Natural killer cell treated with Interleukin-12 subunit alpha and Interleukin-12 subunit beta and Interleukin-15 and Interleukin-18, amount 100 ng/mL, for 72 hours (primary cell): ENCODE results near the gene GPC6. TPM values are rescaled to one million over a fixed set of nuclear protein-coding genes. Genes with fewer than 3 reads are reported as not detected.
A peak's percentile ranks its signal among the peaks of the same experiment; 100 is the strongest.
"Not testable (repeated sequence)": the region's sequence is repeated elsewhere in the genome, so short reads cannot be mapped to it uniquely, and the experiment has no call there.

ENCODE experiments used
- ATAC-seq, 2 donors: fragments of 150-1000 bp; cut with Tn5 transposase in 1 of 2; sonication (Bioruptor Pico), chemical (Tn5 transposase) in 1 of 2; 2 replicates each; pipeline ENCODE4 v1.10.0; 2021
- DNase-seq: peaks from one replicate; pipeline ENCODE4 v3.0.0; 2022; ENCODE audit warnings: low spot score
- H3K27ac Mint-ChIP-seq, 2 donors: 1 replicate in 1 of 2; 2 replicates in 1 of 2; pipeline ENCODE4 v1.8.0; 2022; ENCODE audit warnings: mixed read lengths in 2 of 2, mild to moderate bottlenecking in 1 of 2, moderate library complexity in 1 of 2
- H3K27me3 Mint-ChIP-seq, 2 donors: 1 replicate in 1 of 2; 2 replicates in 1 of 2; pipeline ENCODE4 v1.8.0; 2022; ENCODE audit warnings: mixed read lengths in 2 of 2
- H3K36me3 Mint-ChIP-seq: one replicate; pipeline ENCODE4 v1.8.0; 2022; ENCODE audit warnings: mixed read lengths
- H3K4me1 Mint-ChIP-seq, 2 donors: 1 replicate in 1 of 2; 2 replicates in 1 of 2; pipeline ENCODE4 v1.8.0; 2022; ENCODE audit warnings: low read depth in 2 of 2, mixed read lengths in 2 of 2, mild to moderate bottlenecking in 1 of 2
- H3K4me3 Mint-ChIP-seq: one replicate; pipeline ENCODE4 v1.8.0; 2022; ENCODE audit warnings: mixed read lengths
- H3K9me3 Mint-ChIP-seq: 2 replicates; pipeline ENCODE4 v1.8.0; 2022; ENCODE audit warnings: mixed read lengths
- total RNA-seq, 2 donors: library from RNA; stranded (reverse); gene quantifications; one replicate each; pipeline ENCODE4 v1.2.3, GENCODE V29; 2022

The GPC6 gene
- total RNA-seq, 2 donors from 2014 or later: not detected

DNA sequence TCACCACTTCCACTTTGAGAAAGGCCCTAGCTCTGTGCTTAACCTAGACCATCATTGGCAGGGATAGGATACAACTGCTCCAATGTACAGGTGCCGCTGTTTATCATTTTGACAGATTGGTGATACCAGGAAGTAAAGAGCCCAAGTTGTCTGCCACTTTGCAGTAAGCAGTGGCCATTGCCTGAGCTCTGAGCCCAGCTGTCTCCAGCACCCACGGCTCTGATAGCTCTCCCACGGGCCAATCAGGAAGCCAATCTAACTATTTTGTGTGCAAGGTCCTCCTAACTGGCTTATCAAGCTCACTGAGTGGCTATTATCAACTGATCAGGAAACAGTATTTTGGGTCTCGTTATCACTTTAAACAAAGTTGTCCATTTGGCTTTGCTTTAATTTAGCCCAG is 1071.7 kb downstream of the GPC6 start:
- no peak overlapping the region for H3K4me3 Mint-ChIP-seq
- H3K27ac Mint-ChIP-seq: no peak overlapping the region
- H3K36me3 Mint-ChIP-seq: no peaks in the 10 kb centered on the region
- H3K27me3 Mint-ChIP-seq: peaks cover 0 to 3% of the 10 kb centered on the region in 2 donors
- ATAC-seq (no peak), DNase-seq (no peak)
- H3K9me3 Mint-ChIP-seq: no peaks in the 10 kb centered on the region
- no peaks in the 10 kb centered on the region for H3K4me1 Mint-ChIP-seq

DNA sequence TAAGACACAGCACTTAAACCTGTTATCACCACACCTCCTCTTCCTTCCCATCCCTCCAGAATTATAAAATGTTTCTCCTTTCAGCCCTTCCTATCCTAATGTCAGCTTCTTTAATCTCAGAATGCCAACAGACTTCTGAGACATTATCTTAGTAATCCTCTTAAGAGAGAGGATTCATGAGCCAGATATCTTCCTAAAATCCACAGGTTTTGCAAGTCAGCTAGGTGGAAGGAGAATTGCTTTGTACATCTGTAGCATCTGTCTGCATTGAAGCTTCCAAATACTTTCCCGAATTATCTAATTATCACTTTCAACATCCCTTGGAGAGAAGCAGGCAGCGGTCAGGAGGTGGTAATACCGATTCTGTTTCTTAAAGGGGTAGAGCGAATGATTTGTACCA is 1073.8 kb downstream of the GPC6 start:
- no peak overlapping the region for H3K4me3 Mint-ChIP-seq
- H3K36me3 Mint-ChIP-seq: no peaks in the 10 kb centered on the region
- H3K9me3 Mint-ChIP-seq: no peaks in the 10 kb centered on the region

DNA sequence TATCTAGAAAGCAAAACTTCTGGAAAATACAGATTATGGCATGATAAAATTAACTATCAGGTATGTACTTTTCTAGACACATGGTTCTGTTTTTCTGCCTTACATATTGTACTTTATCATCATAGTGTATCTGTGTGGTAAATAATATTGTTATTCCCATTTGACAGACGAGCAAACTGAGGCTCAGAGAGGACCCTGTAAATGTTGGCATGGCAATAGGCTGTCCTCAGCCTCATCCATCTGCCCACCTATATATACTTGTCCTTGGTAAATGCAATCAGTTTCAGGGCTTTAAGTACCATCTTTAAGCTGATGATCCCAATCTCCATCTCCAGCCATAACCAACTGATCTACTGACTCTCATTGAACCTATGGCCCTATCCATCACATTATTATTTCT is 1074.9 kb downstream of the GPC6 start:
- ATAC-seq: no peak
- H3K27ac Mint-ChIP-seq: no peak overlapping the region
- DNase-seq: no peak
- no peaks in the 10 kb centered on the region for H3K4me1 Mint-ChIP-seq
- no peak overlapping the region for H3K4me3 Mint-ChIP-seq
- no peaks in the 10 kb centered on the region for H3K36me3 Mint-ChIP-seq
- peaks cover 0 to 3% of the 10 kb centered on the region in 2 donors for H3K27me3 Mint-ChIP-seq
- H3K9me3 Mint-ChIP-seq: no peaks in the 10 kb centered on the region

More for the DNA sequence above, 1073.8 kb downstream of the GPC6 start:
- no peak for DNase-seq
- Mint-ChIP-seq H3K27ac (no peak overlapping the region), H3K27me3 (peaks cover 0 to 3% of the 10 kb centered on the region in 2 donors), H3K4me1 (no peaks in the 10 kb centered on the region)
- no peak for ATAC-seq

DNA sequence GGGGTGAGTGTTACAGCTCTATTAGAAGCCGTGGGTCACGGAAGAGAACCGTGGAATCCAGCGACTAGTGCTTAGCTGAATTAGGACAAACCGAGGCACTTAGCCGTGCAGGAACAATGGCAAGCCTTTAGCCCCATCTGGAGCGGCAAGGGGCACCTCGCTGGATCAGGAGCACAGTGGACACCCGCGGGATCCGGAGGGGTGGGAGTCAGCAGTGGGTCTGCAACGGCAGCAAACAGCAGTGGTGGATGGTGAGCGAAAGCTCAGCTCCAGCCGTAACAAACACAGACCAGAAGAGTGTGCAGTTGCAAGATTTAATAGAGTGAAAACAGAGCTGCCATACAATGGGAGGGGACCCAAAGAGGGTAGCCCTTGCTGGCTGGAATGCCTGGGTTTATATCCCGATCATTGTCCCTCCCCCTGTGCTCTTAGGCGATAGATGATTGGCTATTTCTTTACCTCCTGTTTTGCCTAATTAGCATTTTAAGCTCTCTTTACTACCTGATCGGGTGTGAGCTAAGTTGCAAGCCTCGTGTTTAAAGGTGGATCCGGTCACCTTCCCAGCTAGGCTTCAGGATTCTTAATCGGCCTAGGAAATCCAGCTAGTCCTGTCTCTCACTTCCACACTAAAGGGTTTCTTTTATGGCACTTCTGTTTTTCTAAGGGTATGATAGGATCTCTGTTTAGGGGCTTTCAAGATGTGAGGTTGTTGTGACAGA is 1076.4 kb downstream of the GPC6 start:
- ATAC-seq, H3K27ac Mint-ChIP-seq, H3K4me3 Mint-ChIP-seq, H3K27me3 Mint-ChIP-seq, H3K36me3 Mint-ChIP-seq, DNase-seq, H3K9me3 Mint-ChIP-seq, H3K4me1 Mint-ChIP-seq: not testable (repeated sequence)

DNA sequence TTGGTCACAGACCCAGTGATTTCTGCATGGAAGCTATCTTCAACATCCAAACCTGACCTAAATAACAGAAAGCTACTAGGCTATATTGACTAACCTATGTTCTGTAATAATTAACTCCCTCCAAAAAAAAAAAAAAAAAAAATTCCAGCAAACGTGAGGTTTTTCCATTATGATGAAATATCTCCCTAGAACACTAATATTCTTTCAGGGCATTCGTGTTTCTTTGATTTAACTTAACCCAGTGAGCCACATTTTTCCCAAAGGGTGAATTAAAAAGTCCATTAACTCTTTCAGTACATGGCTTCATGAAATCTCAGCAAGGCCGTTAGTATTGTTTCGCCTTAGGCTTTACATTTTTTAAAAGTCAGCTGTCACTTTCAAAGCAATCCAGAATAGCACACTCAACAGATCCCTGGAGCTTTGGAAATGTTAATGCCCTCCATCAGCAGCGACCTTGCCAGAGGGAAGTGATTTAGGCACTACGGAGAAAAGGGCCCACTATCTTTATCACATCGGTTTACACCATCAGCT is 1077.1 kb downstream of the GPC6 start:
- no peaks in the 10 kb centered on the region for H3K9me3 Mint-ChIP-seq
- H3K4me3 Mint-ChIP-seq: no peak overlapping the region
- no peaks in the 10 kb centered on the region for H3K4me1 Mint-ChIP-seq
- ATAC-seq (no peak), DNase-seq (no peak)
- H3K27me3 Mint-ChIP-seq: peaks cover 0 to 3% of the 10 kb centered on the region in 2 donors
- no peak overlapping the region for H3K27ac Mint-ChIP-seq
- H3K36me3 Mint-ChIP-seq: no peaks in the 10 kb centered on the region

DNA sequence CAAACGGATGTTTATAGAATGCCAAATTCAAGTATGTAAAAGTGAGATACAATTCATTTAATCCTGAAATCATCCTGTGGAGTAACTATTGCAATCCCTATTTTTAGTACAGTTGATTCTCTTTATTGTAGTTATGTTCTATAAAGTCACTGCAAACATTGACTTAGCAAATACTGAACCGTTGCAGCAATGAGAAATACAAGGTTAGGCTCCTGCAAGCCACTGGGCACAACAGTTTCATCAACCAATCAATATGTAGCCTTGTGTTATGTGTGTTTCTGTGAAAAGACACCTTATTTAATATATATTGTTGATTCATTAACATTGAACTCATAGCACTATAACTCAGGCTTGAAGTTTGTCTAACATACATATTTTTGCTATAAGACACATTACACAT is 1078.4 kb downstream of the GPC6 start:
- Mint-ChIP-seq H3K4me3 (no peak overlapping the region), H3K27me3 (peaks cover 0 to 3% of the 10 kb centered on the region in 2 donors), H3K4me1 (no peaks in the 10 kb centered on the region), H3K9me3 (no peaks in the 10 kb centered on the region), H3K27ac (no peak overlapping the region), H3K36me3 (no peaks in the 10 kb centered on the region)
- no peak for ATAC-seq
- no peak for DNase-seq

DNA sequence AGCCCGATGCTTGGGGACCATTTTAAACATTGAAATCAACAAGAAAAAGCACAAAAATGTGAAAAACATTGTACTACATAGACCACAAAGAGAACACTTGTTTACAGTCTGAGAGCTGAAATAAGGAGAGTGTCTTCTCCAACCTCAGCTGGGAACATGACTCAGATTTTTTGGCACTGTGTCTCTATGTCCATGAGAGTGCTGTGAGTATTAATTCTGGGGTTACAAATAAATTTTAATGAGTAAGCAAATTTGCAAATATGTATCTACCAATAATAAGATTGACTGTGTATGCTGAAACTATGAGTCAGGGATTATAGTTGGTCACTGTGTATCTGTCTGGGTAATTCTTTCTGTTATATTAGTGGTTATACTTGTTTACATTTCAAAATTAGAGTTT is 1078.9 kb downstream of the GPC6 start:
- H3K36me3 Mint-ChIP-seq: no peaks in the 10 kb centered on the region
- no peak for ATAC-seq
- no peaks in the 10 kb centered on the region for H3K4me1 Mint-ChIP-seq
- H3K9me3 Mint-ChIP-seq: no peaks in the 10 kb centered on the region
- peaks cover 0 to 1% of the 10 kb centered on the region in 2 donors for H3K27me3 Mint-ChIP-seq
- no peak overlapping the region for H3K4me3 Mint-ChIP-seq
- H3K27ac Mint-ChIP-seq: no peak overlapping the region
- DNase-seq: no peak

DNA sequence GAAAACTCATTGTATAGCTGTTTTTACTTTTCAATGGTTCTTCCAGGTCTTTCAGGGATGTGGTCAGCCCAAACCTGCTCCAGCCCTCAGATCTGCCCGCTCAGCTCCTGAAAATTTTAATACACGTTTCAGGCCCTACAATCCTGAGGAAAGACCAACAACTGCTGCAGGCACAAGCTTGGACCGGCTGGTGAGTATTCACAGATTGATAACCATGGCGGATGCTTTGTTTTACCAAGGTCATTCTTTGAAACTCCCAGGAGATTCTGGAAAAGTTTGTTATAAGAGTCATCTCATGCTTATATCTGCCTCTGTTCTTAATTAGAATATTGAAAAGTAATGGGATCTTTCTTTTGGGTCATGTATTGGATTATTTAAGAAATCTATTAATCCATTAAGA is 1079.3 kb downstream of the GPC6 start:
- Mint-ChIP-seq H3K9me3 (no peaks in the 10 kb centered on the region), H3K27ac (no peak overlapping the region), H3K4me3 (no peak overlapping the region), H3K4me1 (no peaks in the 10 kb centered on the region), H3K36me3 (no peaks in the 10 kb centered on the region), H3K27me3 (no peaks in the 10 kb centered on the region)
- no peak for ATAC-seq
- DNase-seq: no peak

DNA sequence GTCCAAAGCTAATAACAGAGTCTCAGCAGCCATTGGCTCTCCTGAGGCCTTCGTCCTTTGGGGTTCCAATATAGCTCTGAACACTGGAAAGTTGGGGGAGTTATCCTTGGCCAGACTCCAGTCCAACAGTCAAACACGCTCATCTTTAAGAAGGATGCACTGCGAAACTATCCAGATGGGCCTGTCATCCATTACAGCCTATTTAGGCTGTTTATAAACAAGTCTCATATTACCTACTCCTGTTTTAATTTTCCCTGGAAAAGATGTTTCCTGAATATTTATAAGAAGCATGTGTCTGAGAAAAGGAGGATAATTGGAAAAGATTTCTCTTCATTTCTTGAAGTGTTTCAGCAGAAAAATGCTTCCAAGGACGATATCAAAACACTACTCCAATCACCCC is 1082.2 kb downstream of the GPC6 start:
- Mint-ChIP-seq H3K36me3 (no peaks in the 10 kb centered on the region), H3K9me3 (no peaks in the 10 kb centered on the region), H3K27ac (no peak overlapping the region)

DNA sequence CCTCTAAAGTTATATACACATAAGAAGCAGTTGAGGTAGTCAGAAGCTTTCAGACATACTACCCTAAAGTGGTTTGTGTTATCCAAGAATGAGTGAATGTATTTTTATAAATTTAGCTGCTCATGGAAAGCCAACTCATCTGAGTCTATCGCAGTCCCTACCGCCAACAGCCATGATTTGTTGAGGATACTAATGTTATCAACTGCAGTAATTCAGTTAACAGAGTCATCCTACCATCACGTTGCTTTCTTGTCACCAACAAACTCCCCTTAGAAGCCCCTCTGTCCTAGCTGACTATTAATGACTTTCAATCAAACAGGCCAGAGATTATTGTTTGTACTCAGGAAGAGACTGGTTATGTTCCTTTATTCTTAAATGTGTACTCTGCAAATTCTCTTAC is 1083.0 kb downstream of the GPC6 start:
- Mint-ChIP-seq H3K4me3 (no peak overlapping the region), H3K4me1 (peaks cover 2 to 15% of the 10 kb centered on the region in 2 donors), H3K27ac (no peak overlapping the region), H3K27me3 (no peaks in the 10 kb centered on the region), H3K9me3 (no peaks in the 10 kb centered on the region), H3K36me3 (no peaks in the 10 kb centered on the region)
- DNase-seq (no peak), ATAC-seq (no peak)

More for the DNA sequence above, 1082.2 kb downstream of the GPC6 start:
- Mint-ChIP-seq H3K27me3 (no peaks in the 10 kb centered on the region), H3K4me1 (peaks cover 2 to 15% of the 10 kb centered on the region in 2 donors), H3K4me3 (no peak overlapping the region)
- no peak for ATAC-seq
- no peak for DNase-seq

DNA sequence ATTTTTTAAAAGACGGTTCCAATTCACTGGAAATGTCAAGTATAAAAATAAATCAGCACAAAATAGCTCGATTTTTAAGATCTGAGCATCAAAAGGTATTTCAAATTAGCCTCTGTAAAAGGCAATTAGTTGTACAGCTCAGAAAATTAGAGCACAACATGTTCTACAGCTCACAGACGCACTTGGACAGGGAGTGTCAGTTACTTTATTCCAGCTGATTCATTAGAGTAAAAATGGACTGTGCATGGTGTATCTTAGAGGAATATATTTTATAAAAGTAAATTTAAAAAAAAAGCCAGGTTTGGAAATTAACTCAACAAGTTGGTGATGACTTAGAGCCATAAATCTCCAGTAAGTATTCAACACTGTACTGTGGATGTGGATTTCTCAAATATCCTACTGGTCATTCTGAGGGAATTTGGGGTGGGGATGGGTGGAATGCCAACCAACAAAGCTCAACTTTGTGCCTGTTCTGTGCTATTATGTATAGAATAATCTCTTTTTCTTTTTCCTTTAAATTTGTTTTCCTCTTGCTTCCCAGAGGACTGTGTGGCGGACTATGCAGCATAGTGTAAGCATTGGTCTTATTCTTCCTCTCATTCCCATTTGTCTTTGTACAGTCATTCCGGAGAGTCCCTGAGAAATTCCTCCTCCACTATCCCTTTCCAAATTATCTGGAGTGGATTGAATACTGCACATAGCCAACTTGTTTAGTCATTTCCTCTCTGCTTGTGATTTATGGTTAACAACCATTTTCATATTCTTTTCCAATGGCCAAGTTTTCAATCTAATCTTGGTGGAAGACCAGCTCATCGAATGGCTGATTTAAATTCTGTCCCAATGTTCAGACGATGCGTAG is 1083.6 kb downstream of the GPC6 start:
- Mint-ChIP-seq H3K9me3 (no peaks in the 10 kb centered on the region), H3K27ac (no peak overlapping the region), H3K4me1 (peaks cover 5 to 21% of the 10 kb centered on the region in 2 donors), H3K36me3 (no peaks in the 10 kb centered on the region), H3K27me3 (no peaks in the 10 kb centered on the region), H3K4me3 (no peak overlapping the region)
- DNase-seq (no peak), ATAC-seq (no peak)

DNA sequence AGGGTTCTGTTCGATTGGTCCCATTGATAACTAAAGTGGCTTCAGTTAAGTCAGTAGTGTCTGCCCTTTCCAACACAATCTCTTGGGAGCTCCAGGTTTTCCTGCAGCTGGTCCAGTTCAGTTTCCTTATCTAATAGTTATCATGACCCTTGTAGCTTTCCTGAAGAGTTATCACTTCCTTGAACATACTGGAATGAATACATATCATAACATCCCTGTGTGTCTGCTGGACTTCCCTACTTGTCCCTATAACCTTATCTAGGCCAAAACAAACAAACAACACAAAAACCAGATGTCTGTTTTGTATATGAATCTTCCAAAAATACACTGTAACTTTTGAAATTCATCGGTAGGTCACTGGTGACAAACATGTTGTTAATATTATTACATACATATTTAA is 1085.3 kb downstream of the GPC6 start:
- ATAC-seq (no peak), DNase-seq (no peak)
- H3K9me3 Mint-ChIP-seq: no peaks in the 10 kb centered on the region
- no peaks in the 10 kb centered on the region for H3K27me3 Mint-ChIP-seq
- H3K4me1 Mint-ChIP-seq: peaks cover 7 to 29% of the 10 kb centered on the region in 2 donors
- peaks cover 2% of the 10 kb centered on the region for H3K36me3 Mint-ChIP-seq
- no peak overlapping the region for H3K4me3 Mint-ChIP-seq
- peak overlapping the region in 1 of 2 donors; percentile 71 for H3K27ac Mint-ChIP-seq

DNA sequence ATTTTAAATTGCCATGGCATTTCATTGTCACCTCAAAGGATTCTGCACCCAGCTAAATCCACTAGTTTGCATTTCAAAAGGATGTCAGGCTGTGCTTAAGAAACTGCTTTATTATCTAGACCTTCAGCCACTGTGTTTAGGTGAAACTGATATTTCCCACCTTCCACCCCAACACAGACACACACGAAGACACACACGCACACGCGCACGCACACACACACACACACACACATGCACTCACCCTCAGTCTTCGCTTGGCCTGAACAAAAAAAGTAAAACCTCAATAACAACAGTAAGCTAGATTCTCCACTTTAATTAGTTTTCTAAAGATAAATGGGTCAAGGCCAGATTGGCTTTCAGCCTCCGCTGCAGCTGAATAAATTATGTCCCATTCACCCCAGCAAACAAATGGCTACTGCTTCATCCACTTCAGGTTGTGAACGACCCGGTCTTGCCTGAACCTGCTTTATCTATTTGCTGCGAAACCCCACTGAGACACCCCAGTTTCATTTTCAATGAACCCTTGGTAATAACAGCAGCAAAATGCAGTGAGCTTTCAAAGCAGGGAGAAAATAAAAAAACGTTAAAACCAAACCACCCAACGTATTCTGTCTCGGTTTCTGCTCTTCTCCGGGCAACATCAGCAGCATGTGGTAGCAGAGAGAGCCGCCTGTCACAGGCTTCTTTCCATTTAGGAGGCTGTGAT is 1086.1 kb downstream of the GPC6 start:
- peaks cover 4% of the 10 kb centered on the region for H3K36me3 Mint-ChIP-seq
- peaks cover 9 to 35% of the 10 kb centered on the region in 2 donors for H3K4me1 Mint-ChIP-seq
- peak in 1 of 2 donors; percentile 62 for ATAC-seq
- H3K4me3 Mint-ChIP-seq: peak overlapping the region; percentile 57
- no peaks in the 10 kb centered on the region for H3K9me3 Mint-ChIP-seq
- H3K27ac Mint-ChIP-seq: peak overlapping the region in 1 of 2 donors; percentile 71
- DNase-seq: no peak
- H3K27me3 Mint-ChIP-seq: no peaks in the 10 kb centered on the region
